H9 (cell line): ENCODE data around the gene JKAMP. TPM values are rescaled to one million over a fixed set of nuclear protein-coding genes. Genes with fewer than 3 reads are reported as not detected.

Experiments used
- DNase-seq: peaks from one replicate; pipeline ENCODE4 v3.0.0-alpha.2; 2017
- H2AFZ ChIP-seq: one replicate; pipeline ENCODE4 v1.6.1; 2013; ENCODE audit warnings: mild to moderate bottlenecking, low read length, control low read depth, moderate library complexity
- H2AK5ac ChIP-seq: 2 replicates; pipeline ENCODE4 v1.6.1; 2013; ENCODE audit warnings: low read length, control low read depth, mixed read lengths; ENCODE audit not compliant: insufficient read length
- H2BK120ac ChIP-seq: one replicate; pipeline ENCODE4 v1.6.1; 2013; ENCODE audit warnings: low read depth, mild to moderate bottlenecking, low read length, control low read depth, inconsistent platforms; ENCODE audit not compliant: poor library complexity, severe bottlenecking
- H2BK12ac ChIP-seq: 2 replicates; pipeline ENCODE4 v1.6.1; 2013; ENCODE audit warnings: low read length, control low read depth, mixed read lengths, low read depth; ENCODE audit not compliant: insufficient read length
- H2BK15ac ChIP-seq: 2 replicates; pipeline ENCODE4 v1.6.1; 2013; ENCODE audit warnings: low read depth, low read length, control low read depth
- H2BK20ac ChIP-seq: one replicate; pipeline ENCODE4 v1.6.1; 2013; ENCODE audit warnings: low read depth, mild to moderate bottlenecking, low read length, control low read depth, inconsistent platforms; ENCODE audit not compliant: poor library complexity, severe bottlenecking
- H2BK5ac ChIP-seq: 2 replicates; pipeline ENCODE4 v1.6.1; 2013; ENCODE audit warnings: low read length, control low read depth, mixed read lengths; ENCODE audit not compliant: insufficient read length
- H3K14ac ChIP-seq: 2 replicates; pipeline ENCODE4 v1.6.1; 2013; ENCODE audit warnings: low read length, control low read depth; ENCODE audit not compliant: insufficient read depth
- H3K18ac ChIP-seq: 2 replicates; pipeline ENCODE4 v1.6.1; 2013; ENCODE audit warnings: low read depth, mild to moderate bottlenecking, mixed read lengths, low read length, control low read depth; ENCODE audit not compliant: insufficient read length
- H3K23ac ChIP-seq: 2 replicates; pipeline ENCODE4 v1.6.1; 2013; ENCODE audit warnings: low read length, control low read depth, mixed read lengths, low read depth; ENCODE audit not compliant: insufficient read length
- H3K23me2 ChIP-seq: 2 replicates; pipeline ENCODE4 v1.6.1; 2013; ENCODE audit warnings: low read depth, mild to moderate bottlenecking, mixed read lengths, low read length, control low read depth; ENCODE audit not compliant: insufficient read length, poor library complexity, severe bottlenecking
- H3K27ac ChIP-seq: 2 replicates; pipeline ENCODE4 v1.5.1; 2013; ENCODE audit warnings: low read length, control low read depth, mixed read lengths, low read depth; ENCODE audit not compliant: insufficient read length
- H3K27me3 ChIP-seq: 2 replicates; pipeline ENCODE4 v1.6.1; 2013; ENCODE audit warnings: low read length, control low read depth, inconsistent platforms; ENCODE audit not compliant: insufficient read depth
- H3K4ac ChIP-seq: 2 replicates; pipeline ENCODE4 v1.6.1; 2013; ENCODE audit warnings: low read depth, mild to moderate bottlenecking, control low read depth, inconsistent platforms, low read length, moderate library complexity
- H3K4me1 ChIP-seq: 2 replicates; pipeline ENCODE4 v1.6.1; 2013; ENCODE audit warnings: low read length, control low read depth, inconsistent platforms; ENCODE audit not compliant: insufficient read depth
- H3K4me2 ChIP-seq: 2 replicates; pipeline ENCODE4 v1.6.1; 2013; ENCODE audit warnings: low read length, control low read depth, mixed read lengths; ENCODE audit not compliant: insufficient read length, insufficient read depth
- H3K56ac ChIP-seq: 2 replicates; pipeline ENCODE4 v1.6.1; 2013; ENCODE audit warnings: low read depth, mild to moderate bottlenecking, mixed read lengths, low read length, control low read depth; ENCODE audit not compliant: insufficient read length
- H3K79me1 ChIP-seq: 2 replicates; pipeline ENCODE4 v1.6.1; 2013; ENCODE audit warnings: low read depth, mild to moderate bottlenecking, moderate library complexity, low read length, control low read depth, inconsistent platforms; ENCODE audit not compliant: insufficient read depth, poor library complexity, severe bottlenecking
- H3K79me2 ChIP-seq: 2 replicates; pipeline ENCODE4 v1.6.1; 2013; ENCODE audit warnings: low read length, control low read depth, inconsistent platforms; ENCODE audit not compliant: insufficient read depth
- H3K9ac ChIP-seq: 2 replicates; pipeline ENCODE4 v1.6.1; 2013; ENCODE audit warnings: low read length, control low read depth, mixed read lengths; ENCODE audit not compliant: insufficient read length; ENCODE audit errors: extremely low read depth
- H3K9me3 ChIP-seq: one replicate; pipeline ENCODE4 v1.6.1; 2013; ENCODE audit warnings: low read depth, low read length, inconsistent platforms; ENCODE audit not compliant: control insufficient read depth
- H3T11ph ChIP-seq: one replicate; pipeline ENCODE4 v1.6.1; 2013; ENCODE audit warnings: mild to moderate bottlenecking, low read length, control low read depth, inconsistent platforms
- H4K20me1 ChIP-seq: one replicate; pipeline ENCODE4 v1.6.1; 2013; ENCODE audit not compliant: control insufficient read depth, insufficient read length, insufficient read depth
- H4K5ac ChIP-seq: 2 replicates; pipeline ENCODE4 v1.6.1; 2013; ENCODE audit warnings: low read depth, mild to moderate bottlenecking, mixed read lengths, low read length, control low read depth; ENCODE audit not compliant: insufficient read length
- H4K8ac ChIP-seq: replicated peaks from 2 replicates; pipeline ENCODE4 v1.6.1; 2013; ENCODE audit warnings: low read length, control low read depth, mixed read lengths, low read depth; ENCODE audit not compliant: insufficient read length
- H4K91ac ChIP-seq: 2 replicates; pipeline ENCODE4 v1.6.1; 2013; ENCODE audit warnings: low read depth, mild to moderate bottlenecking, moderate library complexity, mixed read lengths, low read length, control low read depth; ENCODE audit not compliant: insufficient read length
- H3K27ac Mint-ChIP-seq, 3 experiments: 2 replicates in 2 of 3; 3 replicates in 1 of 3; pipeline ENCODE4 v1.8.0; 2020 to 2021; ENCODE audit warnings: mixed read lengths in 3 of 3, mild to moderate bottlenecking in 1 of 3, moderate library complexity in 1 of 3
- H3K27me3 Mint-ChIP-seq: 2 replicates; pipeline ENCODE4 v1.8.0; 2021; ENCODE audit warnings: low read depth, mild to moderate bottlenecking, moderate library complexity, mixed read lengths
- H3K36me3 Mint-ChIP-seq, 3 experiments: 2 replicates in 2 of 3; 3 replicates in 1 of 3; pipeline ENCODE4 v1.8.0; 2020 to 2021; ENCODE audit warnings: low read depth in 3 of 3, mixed read lengths in 3 of 3; ENCODE audit not compliant: insufficient read depth in 1 of 3
- H3K4me1 Mint-ChIP-seq, 2 experiments: 2 replicates each; pipeline ENCODE4 v1.8.0; 2020; ENCODE audit warnings: mixed read lengths in 2 of 2
- H3K4me3 Mint-ChIP-seq, 2 experiments: 2 replicates in 1 of 2; 3 replicates in 1 of 2; pipeline ENCODE4 v1.8.0; 2020 to 2021; ENCODE audit warnings: mild to moderate bottlenecking in 2 of 2, mixed read lengths in 2 of 2, moderate library complexity in 1 of 2
- H3K9me3 Mint-ChIP-seq, 2 experiments: 2 replicates in 1 of 2; 3 replicates in 1 of 2; pipeline ENCODE4 v1.8.0; 2020; ENCODE audit warnings: mild to moderate bottlenecking in 2 of 2, mixed read lengths in 2 of 2, moderate library complexity in 1 of 2
- WGBS: extraction: QIAGEN DNeasy Blood & Tissue Kit; methylation state at CpG from one replicate; pipeline ENCODE4 v1.1.7; 2013; ENCODE audit warnings: missing lambda C conversion rate, low lambda C conversion rate, mixed read lengths; ENCODE audit not compliant: insufficient read length; ENCODE audit errors: extremely low coverage; 5-methylcytosine and 5-hydroxymethylcytosine counted together
- total RNA-seq: library from RNA; stranded (reverse); gene quantifications from 2 replicates; pipeline ENCODE4 v1.2.1, GENCODE V29; 2021
- TF ChIP-seq, protein P1 (sequence below): fragments of 200-600 bp; sonication (generic); conservative IDR thresholded peaks from 3 replicates; pipeline ENCODE4 v1.8.0; 2021; ENCODE audit warnings: antibody characterized with exemption, mild to moderate bottlenecking

JKAMP gene
- total RNA-seq, 1 experiment from 2014 or later: 33.8 TPM

- Histone ChIP-seq H3K56ac (no peak overlapping the region), H3K27me3 (no peaks in the 10 kb centered on the region), H3K23ac (no peak overlapping the region), H3K4me2 (no peak overlapping the region), H3K27ac (no peak overlapping the region), H4K5ac (no peak overlapping the region), H2BK20ac (no peak overlapping the region), H3K23me2 (no peaks in the 10 kb centered on the region), H3K18ac (no peak overlapping the region), H3K4ac (no peak overlapping the region), H3K4me1 (no peaks in the 10 kb centered on the region), H3K9ac (no peak overlapping the region), H2AK5ac (no peak overlapping the region), H2BK120ac (no peak overlapping the region), H4K20me1 (no peaks in the 10 kb centered on the region), H3T11ph (no peak overlapping the region), H2BK5ac (no peak overlapping the region), H4K8ac (no peak overlapping the region), H3K9me3 (no peaks in the 10 kb centered on the region), H3K79me2 (no peaks in the 10 kb centered on the region), H3K14ac (no peak overlapping the region), H2BK15ac (no peak overlapping the region), H3K79me1 (no peaks in the 10 kb centered on the region), H2AFZ (no peak overlapping the region), H4K91ac (no peak overlapping the region), H2BK12ac (no peak overlapping the region)
- WGBS: no CpG with 5 or more reads among the region's 3 CpGs
- TF ChIP-seq, protein P1, sequence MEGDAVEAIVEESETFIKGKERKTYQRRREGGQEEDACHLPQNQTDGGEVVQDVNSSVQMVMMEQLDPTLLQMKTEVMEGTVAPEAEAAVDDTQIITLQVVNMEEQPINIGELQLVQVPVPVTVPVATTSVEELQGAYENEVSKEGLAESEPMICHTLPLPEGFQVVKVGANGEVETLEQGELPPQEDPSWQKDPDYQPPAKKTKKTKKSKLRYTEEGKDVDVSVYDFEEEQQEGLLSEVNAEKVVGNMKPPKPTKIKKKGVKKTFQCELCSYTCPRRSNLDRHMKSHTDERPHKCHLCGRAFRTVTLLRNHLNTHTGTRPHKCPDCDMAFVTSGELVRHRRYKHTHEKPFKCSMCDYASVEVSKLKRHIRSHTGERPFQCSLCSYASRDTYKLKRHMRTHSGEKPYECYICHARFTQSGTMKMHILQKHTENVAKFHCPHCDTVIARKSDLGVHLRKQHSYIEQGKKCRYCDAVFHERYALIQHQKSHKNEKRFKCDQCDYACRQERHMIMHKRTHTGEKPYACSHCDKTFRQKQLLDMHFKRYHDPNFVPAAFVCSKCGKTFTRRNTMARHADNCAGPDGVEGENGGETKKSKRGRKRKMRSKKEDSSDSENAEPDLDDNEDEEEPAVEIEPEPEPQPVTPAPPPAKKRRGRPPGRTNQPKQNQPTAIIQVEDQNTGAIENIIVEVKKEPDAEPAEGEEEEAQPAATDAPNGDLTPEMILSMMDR: no peak
- H3K36me3 Mint-ChIP-seq: peaks cover 0 to 3% (median 3%) of the 10 kb centered on the region in 3 experiments; a peak in 4 of 7 replicates
- H3K27me3 Mint-ChIP-seq: no peaks in the 10 kb centered on the region
- peaks cover under 1 to 3% of the 10 kb centered on the region in 2 experiments; a peak in 3 of 5 replicates for H3K9me3 Mint-ChIP-seq
- peaks cover 17 to 18% of the 10 kb centered on the region in 2 experiments for H3K4me1 Mint-ChIP-seq
- no peak for DNase-seq
- no peak overlapping the region for H3K27ac Mint-ChIP-seq
- H3K4me3 Mint-ChIP-seq: no peak overlapping the region
Observed at GRCh38 chr14:59507752-59508103, 23.4 kb downstream of the JKAMP start.
